Upper lobe of left lung (tissue), 4 donors: ENCODE measurements around the gene EYA2.

ENCODE experiments used
- EP300 ChIP-seq, 4 donors: sonication (generic); formaldehyde crosslinking; IDR thresholded peaks; one replicate each; pipeline ENCODE4 v1.5.1; 2017; ENCODE audit warnings: antibody characterized with exemption in 4 of 4, control low read depth in 2 of 4
- POLR2A ChIP-seq, 4 donors: fragments of 450-650 bp; IDR thresholded peaks; one replicate each; pipeline ENCODE4 v1.5.1; 2016 to 2017; ENCODE audit warnings: antibody characterized with exemption in 4 of 4, mild to moderate bottlenecking in 2 of 4
- POLR2AphosphoS5 ChIP-seq, 2 donors: sonication (generic); formaldehyde crosslinking; IDR thresholded peaks; one replicate each; pipeline ENCODE4 v1.5.1; 2017; ENCODE audit warnings: antibody characterized with exemption in 2 of 2
- TF ChIP-seq, protein P1 (sequence below), 6 experiments: fragments of 450-650 bp in 4 of 6; fragments of 200-600 bp in 2 of 6; sonication (generic) in 2 of 6; IDR thresholded peaks; one replicate each; pipeline ENCODE4 v1.5.1; 2016 to 2019; ENCODE audit warnings: antibody characterized with exemption in 6 of 6

DNA sequence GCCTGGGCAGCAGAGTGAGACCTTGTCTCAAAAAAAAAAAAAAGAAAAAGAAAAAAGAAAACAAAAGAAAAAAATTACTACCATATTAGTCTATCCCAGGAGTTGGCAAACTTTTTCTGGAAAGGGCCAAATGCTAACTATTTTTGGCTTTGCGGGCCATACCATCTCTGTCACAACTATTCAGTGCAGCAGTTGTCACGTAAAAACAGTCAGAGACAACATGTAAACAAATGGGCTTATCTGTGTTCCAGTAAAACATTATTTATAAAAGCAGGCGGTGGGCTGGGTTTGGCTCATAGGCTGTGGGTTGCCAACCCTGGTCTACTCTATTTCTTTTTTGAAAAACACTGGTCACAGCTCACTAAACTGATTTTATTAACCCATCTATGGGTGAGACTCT is 53.4 kb downstream of the EYA2 start:
- TF ChIP-seq, protein P1, sequence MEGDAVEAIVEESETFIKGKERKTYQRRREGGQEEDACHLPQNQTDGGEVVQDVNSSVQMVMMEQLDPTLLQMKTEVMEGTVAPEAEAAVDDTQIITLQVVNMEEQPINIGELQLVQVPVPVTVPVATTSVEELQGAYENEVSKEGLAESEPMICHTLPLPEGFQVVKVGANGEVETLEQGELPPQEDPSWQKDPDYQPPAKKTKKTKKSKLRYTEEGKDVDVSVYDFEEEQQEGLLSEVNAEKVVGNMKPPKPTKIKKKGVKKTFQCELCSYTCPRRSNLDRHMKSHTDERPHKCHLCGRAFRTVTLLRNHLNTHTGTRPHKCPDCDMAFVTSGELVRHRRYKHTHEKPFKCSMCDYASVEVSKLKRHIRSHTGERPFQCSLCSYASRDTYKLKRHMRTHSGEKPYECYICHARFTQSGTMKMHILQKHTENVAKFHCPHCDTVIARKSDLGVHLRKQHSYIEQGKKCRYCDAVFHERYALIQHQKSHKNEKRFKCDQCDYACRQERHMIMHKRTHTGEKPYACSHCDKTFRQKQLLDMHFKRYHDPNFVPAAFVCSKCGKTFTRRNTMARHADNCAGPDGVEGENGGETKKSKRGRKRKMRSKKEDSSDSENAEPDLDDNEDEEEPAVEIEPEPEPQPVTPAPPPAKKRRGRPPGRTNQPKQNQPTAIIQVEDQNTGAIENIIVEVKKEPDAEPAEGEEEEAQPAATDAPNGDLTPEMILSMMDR (IDR thresholded peaks at IDR 0.05) = no peak
- no peak for TF ChIP-seq POLR2A (IDR thresholded peaks at IDR 0.05)
- no peak for TF ChIP-seq POLR2AphosphoS5 (IDR thresholded peaks at IDR 0.05)
- no peak for TF ChIP-seq EP300 (IDR thresholded peaks at IDR 0.05)
